ENCODE results near the gene SLC24A3.

The SLC24A3 gene

GRCh38 chr20:19212469-19212815, at the start of gene SLC24A3:
SLC24A3 (plus strand) TSS chr20:19212642.
- DNase-seq = no peak

DNA sequence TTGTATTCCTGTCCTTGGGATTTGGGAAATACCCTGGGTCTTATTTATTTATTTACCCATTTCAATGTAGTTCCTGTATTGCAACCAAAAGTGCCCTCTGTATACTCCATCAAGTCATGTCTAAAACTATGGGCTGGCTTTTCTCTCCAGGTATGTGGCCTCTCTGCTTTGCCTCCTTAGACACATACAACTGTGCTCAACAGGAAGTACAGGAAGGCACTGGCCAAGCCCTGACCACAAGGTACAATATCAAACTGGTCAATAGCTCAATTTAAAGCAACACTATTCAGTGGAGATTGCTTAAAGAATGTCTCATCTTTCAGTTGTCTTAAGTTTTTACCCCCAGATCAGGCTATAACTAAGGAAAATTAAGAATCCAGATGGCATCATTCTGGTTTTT, 42.3 kb upstream of the SLC24A3 start:
- no peak for DNase-seq

DNA sequence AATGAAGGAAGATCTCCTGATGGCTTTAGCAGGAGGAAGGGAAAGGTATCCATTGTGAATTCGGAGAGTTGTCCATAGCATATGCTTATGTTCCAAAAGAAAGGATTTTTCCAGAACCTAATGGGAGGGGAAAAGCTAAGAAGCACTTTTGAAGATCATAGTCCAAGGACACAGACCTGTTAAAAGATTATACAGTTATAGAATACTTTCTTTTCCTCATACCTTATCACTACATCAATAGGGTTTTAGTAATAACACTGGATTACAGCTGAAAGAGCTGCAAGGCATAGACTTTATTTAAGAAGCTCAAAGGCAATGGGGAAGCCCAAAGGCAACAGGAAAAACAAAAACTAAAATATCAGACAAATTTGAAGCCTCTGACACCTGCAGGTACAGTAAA, 39.8 kb upstream of the SLC24A3 start:
- DNase-seq = no peak

GRCh38 chr20:19176470-19177052, 35.9 kb upstream of the SLC24A3 start:
- DNase-seq = no peak

DNA sequence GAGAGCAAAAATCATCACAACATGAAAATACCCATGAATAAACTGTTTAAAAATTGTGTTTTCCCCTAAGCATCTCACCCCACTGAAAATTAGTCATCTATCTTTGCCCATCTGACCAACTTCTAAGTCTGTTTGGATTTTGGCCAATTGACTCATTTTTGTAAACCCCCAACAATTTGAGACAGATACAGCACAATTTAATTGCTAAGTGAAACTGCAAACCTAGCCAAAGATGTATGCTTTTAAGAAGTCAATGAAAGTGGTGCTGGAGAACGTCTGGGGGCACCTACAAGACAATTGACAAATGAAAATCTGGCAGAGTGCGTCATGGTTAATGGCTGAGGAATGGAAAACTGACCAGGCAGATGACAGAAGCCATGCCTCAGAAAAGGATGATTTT, 30.9 kb upstream of the SLC24A3 start:
- no peak for DNase-seq

DNA sequence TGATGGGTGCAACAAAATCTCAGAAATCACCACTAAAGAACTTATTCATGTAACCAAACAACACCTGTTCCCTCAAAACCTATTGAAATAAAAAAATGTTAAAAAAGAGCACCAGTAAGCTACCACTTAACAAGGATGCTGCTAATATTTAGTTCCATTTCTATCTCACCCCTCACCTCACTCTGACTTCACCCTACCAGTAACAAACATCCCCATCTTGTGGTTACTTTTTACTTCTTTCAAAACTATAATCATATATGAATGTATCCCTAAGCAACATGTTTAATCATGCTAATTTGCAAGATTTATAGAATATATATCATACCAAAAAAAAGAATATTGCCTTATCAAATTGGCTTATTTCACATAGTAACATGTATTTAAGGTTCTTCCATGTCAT, 27.4 kb upstream of the SLC24A3 start:
- no peak for DNase-seq

DNA sequence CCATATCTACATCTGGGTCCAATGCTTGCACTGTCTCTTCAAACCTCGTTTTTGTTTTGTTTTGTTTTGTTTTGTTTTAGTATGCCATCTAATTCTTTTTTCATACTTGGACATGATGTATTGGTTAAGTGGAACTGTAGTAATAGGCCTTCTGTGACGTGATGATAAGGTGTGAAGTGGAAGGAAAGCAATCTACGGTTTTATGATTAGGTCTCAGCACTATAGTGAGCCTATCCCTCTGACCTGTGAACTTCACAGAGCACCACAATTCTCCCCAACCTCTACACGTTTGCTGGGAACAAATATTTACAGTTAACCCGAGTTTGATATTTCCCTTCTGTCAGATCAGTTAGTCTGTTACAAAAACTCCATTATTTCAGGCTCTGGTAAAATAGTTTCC, 19.1 kb upstream of the SLC24A3 start:
- DNase-seq = no peak

DNA sequence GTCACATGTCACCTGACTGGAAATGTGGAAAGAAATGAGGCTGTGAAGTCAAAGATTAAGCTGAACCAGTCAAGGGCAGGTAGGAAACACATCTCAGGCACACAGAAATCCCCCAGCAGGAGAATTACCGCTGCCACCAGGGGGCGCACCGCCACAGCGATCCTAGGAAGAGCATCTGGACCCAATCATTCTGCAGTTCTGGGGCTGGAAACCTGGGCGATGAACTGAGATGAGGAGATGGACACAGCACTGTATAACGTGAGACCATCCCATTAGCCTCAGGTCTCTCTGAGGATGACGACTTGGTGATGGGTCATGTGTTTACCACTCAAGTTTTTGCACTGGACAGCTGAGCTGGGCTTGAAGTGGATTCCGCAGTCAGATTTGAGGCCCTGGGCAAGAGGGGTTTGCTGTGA, 6.5 kb upstream of the SLC24A3 start:
- DNase-seq = peak; percentile 6 to 22

DNA sequence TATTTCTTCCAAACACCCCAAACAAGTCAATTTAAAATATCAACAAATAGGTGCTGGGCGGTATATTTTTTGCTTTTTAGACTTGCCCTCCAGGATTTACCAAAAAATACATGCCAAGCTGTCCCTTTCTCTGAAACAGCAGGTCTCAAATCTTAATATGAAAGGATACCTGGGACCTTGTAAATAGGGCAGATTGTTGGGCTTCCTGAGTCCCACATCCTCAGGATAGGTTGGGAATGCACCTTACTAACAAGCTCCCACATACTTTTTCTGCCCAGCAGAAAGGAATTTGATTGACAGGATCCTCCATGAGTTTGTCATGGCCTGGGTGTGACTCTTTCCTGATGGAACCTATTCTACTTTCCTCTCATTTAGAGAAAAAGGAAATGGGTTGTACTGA, 4.9 kb upstream of the SLC24A3 start:
- no peak for DNase-seq

- DNase-seq = no peak
Observed at GRCh38 chr20:19210391-19211155, 1.9 kb upstream of the SLC24A3 start.

DNA sequence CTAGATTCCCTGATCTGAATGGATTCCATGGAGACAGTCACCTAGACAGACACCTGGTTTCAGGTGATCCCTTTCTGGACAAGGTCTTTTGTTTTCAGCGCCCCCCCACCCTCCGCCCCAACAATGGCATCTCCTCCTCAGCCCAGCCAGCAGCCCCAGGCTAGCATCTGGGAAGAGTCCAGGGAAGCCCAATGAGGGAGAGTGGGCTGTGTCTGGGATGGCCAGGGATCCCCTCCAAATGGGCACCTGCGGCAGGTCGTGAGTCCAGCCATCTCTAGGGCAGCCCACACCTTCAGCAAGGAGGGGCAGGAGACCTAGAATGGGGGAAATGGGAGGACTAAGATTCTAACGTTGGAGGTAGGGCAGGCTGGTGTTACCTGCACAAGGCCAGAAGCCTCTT, 1.2 kb upstream of the SLC24A3 start:
- DNase-seq = no peak

DNA sequence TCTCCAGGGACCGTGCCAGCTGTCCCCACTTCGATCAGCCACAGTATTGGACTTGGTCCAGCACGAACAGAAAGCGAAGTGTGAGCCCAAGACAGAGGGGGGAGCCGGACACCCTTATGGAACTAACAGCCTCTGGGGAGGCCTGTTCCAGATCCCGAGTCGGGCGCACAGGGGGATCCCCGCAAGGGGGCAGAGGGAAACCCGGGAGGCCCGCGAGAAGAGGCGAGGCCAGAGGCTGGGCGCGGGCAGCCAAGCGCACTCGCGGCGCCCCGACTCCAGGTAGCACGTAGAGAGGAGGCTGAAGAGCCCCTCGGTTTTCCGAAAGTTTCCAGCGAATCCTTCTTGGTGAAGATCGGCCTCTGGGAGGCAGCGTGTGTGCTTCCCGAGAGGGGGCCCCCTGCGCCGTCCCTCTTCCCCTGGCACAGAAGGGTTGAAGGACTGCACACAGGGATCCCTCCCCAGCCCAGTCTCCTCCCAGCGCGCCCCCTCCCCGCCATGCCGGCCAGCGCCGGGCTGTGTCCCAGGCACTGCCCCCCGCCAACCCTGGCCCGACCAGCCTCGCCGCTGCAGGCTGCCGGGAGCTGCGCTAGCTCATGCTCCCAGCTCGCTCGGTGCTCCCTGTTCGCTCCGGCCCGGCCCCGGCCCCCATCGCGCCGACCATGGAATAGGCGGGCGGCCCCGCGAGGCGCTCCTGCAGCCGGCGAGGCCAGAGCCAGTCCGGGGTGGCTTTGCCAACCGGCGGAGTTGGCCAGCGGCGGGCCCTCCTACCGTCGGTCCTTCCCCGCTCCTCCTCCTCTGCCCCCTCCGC, 577 bp upstream of the SLC24A3 start:
- no peak for DNase-seq

DNA sequence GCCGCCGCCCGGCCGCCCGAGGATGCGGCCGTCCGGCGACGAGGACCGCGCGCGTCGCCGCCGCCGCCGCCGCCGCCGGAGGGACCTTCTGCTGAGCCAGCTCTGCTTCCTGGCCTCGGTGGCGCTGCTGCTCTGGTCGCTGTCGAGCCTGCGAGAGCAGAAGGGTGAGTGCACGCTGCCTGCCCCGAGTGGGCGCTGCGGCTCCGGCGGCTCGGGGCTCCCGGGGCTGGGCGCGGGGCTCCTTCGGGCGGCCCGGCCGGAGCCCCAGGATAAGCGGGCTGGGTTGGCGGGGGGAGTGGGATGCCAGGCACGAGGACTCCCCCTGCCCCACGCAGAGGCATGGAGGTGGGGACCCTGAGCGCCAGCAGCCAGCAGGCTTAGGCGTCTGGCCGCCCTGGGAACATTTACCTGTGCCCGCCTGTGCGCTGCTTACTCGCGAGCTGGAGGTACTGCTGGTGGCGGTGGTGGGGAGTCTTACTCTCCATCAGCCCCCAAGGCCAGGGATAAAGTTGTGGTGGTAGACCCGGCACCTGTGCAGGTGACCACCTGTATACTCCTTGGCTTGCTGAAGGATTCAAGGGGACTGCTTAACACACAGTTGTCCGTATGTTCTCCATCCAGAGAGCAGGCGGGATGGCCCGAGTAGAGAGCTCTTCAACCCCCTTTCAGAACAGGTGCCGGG, 520 bp downstream of the SLC24A3 start:
- DNase-seq = peak in 1 of 2 donors; percentile 10

DNA sequence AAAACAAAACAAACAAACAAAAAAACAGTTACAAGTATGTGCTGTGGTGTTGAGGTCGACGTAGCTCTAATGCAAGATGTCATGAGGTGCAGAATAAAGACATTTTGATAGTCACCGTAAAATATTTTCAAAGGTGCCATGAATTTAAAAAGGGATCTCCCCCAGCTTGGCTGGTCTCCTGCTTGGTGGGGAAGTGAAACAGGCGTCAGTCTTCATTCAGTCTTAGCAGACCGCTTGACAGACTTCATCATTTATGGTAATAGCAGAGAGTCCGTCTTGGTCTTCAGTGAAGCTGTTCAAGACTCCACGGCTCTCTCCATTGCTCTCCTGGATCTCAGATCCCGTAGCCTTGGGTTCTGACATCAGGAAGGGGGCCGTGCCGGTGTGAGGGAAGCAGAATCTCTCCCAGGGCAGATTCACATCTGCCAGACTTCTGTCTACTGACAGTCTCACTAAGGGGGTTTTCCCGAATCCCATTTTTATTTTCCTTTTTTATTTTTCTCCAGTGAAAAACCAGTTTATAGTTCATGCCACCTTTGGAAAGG, 1.6 kb downstream of the SLC24A3 start:
- no peak for DNase-seq

DNA sequence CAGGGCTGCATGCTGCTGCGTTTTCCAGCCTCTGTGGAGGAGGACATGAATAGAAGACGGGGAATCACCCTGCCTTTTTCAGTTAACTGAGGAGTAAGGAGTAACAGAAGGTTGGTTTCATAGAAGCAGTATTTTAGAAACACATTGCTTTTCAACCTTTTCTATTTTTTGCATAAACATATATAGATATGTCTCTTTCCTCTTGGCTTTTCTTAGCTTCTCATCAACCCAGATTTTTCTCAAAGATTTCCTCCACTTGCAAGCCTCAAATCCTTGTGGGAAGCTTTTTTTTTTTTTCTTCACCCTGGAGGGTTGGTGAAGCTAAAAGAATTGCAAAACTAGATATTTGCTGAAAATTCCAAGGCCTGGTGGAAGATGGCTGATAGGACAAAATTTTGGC, 6.0 kb downstream of the SLC24A3 start:
- no peak for DNase-seq

DNA sequence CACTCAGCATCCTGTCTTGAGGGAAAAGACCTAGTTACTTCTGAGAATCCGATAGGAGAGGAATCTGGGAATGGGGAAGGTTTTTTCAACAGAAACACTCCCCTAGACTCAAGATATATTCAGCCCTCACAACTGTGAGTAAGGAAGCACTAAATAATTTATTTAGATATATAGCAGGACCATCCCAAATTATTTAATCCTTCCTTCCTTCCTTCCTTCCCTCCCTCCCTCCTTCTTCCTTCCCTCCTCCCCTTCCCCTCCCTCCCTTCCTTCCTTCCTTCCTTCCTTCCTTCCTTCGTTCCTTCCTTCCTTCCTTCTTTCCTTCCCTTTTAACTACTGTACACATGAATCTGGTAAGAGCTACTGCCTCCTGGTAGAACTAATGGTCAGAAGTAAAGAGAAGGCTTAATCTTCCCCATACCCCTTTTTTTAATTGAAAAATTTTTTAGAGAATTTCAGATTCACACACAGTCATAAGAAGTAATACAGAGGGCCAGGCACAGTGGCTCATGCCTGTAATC, 10.1 kb downstream of the SLC24A3 start:
- DNase-seq = no peak

DNA sequence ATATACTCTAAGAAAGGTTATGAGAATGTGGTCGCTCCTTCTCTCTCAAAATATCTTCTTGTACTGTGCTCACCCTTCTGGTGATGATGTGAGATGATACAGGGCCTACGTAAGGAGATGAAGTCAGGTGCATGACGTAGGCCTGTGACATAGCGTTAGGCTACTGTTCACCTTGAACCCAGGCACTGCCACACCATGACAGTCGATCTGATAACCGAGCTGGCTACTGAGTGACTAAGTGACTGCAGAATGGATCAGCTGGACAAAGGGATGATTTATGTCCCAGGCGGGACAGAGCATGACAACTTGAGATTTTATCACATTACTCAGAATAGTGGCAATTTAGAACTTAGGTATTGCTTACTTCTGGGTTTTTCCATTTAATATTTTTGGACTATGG, 11.2 kb downstream of the SLC24A3 start:
- no peak for DNase-seq

- DNase-seq = no peak
Observed at GRCh38 chr20:19231359-19232035, 19.1 kb downstream of the SLC24A3 start.

GRCh38 chr20:19232997-19233794, 20.8 kb downstream of the SLC24A3 start:
- no peak for DNase-seq

DNA sequence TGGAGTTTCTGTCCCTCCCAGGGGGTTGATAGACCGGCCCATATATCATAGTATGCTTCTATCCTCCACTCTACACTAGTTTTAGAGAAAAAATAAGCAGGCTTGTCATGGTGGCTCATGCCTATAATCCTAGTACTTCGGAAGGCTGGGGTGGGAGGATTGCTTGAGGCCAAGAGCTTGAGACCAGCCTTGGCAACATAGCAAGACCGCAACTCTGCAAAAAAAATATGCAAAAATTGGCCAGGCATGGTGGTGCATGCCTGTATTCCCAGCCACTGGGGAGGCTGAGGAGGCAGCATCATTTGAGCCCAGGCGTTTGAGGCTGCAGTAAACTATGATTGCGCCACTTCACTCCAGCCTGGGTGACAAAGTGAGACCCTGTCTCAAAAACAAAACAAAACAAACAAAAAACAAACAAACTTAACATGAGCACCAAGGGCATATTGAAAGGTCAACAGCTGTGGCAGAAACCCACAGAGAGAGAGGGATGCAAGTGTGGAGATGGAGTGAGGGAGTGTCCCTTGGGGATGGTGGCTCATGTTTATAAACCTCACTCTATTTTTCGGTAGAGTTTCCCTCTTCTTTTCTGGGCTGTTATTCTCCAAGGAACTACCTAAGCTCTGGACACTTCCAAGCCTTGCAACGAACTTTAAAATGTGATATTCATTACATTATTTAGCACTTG, 24.1 kb downstream of the SLC24A3 start:
- no peak for DNase-seq

- no peak for DNase-seq
Observed at GRCh38 chr20:19241440-19241839, 29.0 kb downstream of the SLC24A3 start.

Data from bone marrow (tissue), 2 donors.